T-helper 22 cell (primary cell): ENCODE measurements around the gene NOTCH1.
"Not testable (repeated sequence)": the region's sequence is repeated elsewhere in the genome, so short reads cannot be mapped to it uniquely, and the experiment has no call there.

Experiments used
- DNase-seq: peaks from one replicate; pipeline ENCODE4 v3.0.0-alpha.2; 2020; ENCODE audit warnings: low read depth

The NOTCH1 gene

DNA sequence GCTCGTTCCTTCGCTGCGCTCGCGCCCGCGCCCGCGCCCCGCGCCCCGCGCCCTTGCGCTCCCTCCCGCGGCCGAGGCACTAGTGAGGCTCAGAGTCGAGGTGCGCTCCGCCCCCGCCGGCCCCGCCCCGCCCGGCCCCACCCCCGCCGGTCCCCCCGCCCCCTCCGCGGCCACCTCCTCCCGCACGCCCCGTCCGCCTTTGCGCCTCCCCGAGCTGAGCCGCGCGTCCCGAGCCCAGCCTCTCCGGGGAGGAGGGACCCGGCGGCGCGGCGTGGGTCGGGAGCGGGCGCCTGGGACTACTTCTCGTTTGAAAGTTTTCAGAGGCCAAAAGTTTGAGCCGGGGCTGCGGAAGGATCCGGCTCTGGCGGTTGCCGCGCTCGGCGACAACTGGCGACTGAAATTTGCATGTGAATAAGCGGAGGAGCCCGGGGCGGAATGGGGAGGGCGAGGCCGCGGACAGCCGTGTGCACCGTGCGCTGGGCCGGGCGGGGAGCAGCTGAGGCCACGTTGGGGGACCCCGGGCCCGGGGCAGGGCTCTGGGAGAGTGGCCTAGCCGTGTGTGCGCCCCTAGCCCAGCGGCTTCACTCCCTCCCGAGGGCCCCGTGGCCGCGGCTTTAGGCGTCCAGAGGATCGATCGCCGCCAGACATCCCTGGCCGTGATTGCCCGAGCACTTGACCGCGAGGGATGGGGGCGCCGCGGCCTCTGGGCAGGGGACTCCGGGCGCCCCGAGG lies at the start of gene NOTCH1:
Gene NOTCH1 (minus strand): TSS at position 84 of the 732 bp plus-strand sequence. CDS start 262 bp downstream, outside the sequence.
- peak; percentile 80 for DNase-seq

DNA sequence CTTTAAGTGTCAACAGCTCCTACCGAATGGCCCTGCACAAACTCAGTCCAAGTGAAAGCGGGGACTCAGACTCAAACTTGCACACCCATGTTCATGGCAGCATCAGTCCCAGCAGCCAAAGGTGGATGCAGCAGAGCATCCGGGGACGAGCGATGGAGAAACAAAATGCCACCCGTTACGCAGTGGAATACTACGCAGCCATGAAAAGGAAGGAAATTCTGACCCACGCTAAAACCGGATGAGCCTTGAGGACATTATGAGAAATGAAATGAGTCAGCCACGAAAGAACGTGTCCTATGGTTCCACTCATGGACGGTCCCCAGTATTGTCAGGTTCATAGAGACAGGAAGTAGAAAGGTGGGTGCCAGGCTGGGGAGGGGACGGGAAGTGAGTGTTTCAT lies 48.6 kb upstream of the NOTCH1 start:
- no peak for DNase-seq

- no peak for DNase-seq
Observed at GRCh38 chr9:136593581-136593980, 47.7 kb upstream of the NOTCH1 start.

GRCh38 chr9:136592666-136593065 lies 46.8 kb upstream of the NOTCH1 start:
- DNase-seq: no peak

- DNase-seq: no peak
Observed at GRCh38 chr9:136590821-136591752, 45.2 kb upstream of the NOTCH1 start.

DNA sequence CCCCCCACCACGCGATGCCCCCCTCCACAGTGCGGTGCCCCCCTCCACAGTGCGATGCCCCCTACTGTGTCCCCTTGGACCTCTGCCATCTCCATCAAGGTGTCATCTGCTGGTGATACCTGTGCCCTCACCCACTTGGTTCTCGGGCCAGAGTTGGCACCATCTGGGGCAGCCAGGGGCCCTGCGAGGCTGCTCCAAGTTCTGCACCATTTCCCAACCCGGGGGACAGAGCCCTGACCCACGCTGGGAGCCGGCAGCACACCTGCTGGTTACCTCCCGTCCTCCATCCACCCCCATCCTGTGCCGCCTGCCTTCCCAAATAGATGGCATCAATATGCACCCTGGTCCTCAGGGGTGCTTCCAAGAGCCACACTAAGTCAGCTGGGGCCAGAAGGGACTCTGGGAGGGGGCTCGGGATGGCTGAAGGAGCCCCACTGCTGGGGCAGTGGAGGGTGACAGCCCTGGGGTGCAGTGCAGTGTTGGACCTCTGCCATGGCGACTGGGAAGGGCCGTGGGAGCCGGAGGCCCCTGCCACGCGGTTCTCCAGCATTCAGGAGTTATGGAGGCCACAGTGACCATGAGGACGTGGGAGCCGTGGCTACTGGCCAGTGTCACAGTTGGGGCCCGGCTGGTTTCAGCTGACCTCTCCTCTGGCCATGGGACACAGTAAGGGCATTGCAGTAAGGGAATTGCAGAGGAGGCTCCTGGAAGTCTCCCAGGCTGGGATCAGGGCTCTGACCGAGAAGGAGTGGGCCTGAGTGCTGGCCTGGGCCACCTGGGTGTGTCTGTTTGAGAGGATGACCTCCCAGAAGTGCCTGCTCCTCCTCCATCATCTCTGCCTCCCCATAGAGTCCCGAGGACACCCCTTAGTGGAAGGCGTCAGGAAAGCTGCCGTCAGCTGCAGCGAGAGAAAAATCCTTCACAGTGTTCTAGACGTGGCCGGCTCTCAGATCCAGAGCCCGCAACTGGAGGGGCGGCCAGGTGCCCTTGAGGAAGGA lies 44.2 kb upstream of the NOTCH1 start:
- no peak for DNase-seq

- no peak for DNase-seq
Observed at GRCh38 chr9:136588663-136589464, 43.0 kb upstream of the NOTCH1 start.

DNA sequence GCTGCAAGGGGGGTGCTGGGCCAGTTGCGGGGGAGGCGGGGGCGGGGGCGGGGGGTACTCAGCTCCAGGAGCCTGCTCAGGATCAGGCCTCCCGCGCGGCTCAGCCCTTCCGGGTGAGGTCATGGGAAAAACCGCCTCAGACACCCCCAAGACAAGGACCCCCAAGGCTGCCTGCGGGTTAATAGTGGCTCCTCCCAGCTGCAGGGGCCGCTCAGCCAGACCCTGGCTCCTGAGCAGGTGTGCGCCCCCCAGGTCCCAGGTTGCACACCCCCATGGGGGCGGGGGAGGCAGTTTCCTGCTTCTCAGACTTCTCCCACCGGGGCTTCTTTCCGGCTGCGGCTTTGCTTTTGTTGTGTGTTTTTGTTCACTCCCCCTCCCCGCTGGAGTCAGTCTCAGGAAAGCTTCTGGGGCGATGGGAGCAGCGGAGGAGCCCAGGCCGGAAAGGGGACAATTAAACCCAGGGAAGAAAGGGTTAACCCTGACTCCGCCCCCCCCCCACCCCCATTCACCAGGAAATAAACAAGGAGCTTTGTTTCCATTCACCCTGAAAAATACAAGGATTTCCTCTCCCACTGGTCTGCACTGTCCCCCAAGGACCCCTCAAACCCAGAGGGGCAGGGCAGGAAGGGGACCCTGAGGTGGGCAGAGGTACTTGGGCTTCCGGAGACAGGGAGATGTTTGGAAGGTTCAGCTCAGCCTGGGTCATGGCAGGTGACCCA lies 42.3 kb upstream of the NOTCH1 start:
- no peak for DNase-seq

- DNase-seq: no peak
Observed at GRCh38 chr9:136587145-136587943, 41.5 kb upstream of the NOTCH1 start.

- DNase-seq: no peak
Observed at GRCh38 chr9:136586391-136586953, 40.6 kb upstream of the NOTCH1 start.

GRCh38 chr9:136585531-136586120 lies 39.8 kb upstream of the NOTCH1 start:
- no peak for DNase-seq

GRCh38 chr9:136584934-136585333 lies 39.1 kb upstream of the NOTCH1 start:
- DNase-seq: no peak

GRCh38 chr9:136584401-136584932 lies 38.6 kb upstream of the NOTCH1 start:
- no peak for DNase-seq

DNA sequence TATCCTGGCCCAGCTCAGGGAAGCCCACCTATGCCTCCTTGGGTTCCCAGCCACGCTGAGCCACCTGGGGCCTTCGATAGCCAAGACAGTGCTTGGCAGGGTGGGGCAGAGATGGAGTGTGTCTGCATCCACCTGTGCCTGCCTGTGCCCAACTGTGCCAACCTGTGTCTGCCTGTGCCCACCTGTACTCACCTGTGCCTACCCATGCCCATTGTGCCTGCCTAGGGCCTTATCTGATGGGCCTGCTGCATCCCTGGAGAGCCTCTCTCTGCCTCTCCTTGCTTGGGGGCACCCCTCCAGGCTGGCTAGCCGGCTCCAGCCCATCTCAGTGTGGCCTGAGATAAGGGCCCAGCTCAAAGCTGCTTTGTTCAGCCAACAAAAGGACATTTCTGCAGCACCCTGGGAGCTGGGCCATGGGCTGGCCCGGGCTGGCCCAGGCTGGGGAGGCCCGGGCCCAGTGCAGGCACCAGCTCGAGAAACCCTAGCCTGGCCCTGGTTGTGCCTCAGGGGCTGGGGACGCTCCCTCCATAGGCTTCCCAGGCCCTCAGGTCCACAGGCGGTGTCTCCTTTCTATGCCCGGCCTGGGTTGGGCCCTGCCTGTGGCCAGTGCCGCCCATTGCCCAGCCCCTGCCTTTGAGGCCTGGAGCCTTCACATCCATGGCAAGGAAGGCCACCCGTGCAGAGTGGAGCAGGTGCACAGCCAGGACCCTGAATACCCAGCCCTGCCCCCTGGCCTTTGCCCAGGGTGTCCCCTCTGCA lies 37.3 kb upstream of the NOTCH1 start:
- no peak for DNase-seq

GRCh38 chr9:136581614-136582447 lies 36.0 kb upstream of the NOTCH1 start:
- no peak for DNase-seq

GRCh38 chr9:136579650-136580219 lies 33.9 kb upstream of the NOTCH1 start:
- not testable (repeated sequence) for DNase-seq
